HG02678 (cell line): ENCODE data around the gene NOX4.
"Not testable (repeated sequence)": the region's sequence is repeated elsewhere in the genome, so short reads cannot be mapped to it uniquely, and the experiment has no call there.

ENCODE experiments used
- ATAC-seq: cut with Tn5 transposase; IDR thresholded peaks from one replicate; pipeline ENCODE4 v1.9.1; 2021; ENCODE audit warnings: mild to moderate bottlenecking, moderate library complexity; ENCODE audit not compliant: unreplicated experiment

Gene NOX4

GRCh38 chr11:89310607-89311006, 180.6 kb downstream of the NOX4 start:
- ATAC-seq = not testable (repeated sequence)

GRCh38 chr11:89309321-89309985, 181.7 kb downstream of the NOX4 start:
- not testable (repeated sequence) for ATAC-seq

- not testable (repeated sequence) for ATAC-seq
Measured at GRCh38 chr11:89308272-89308671, 182.9 kb downstream of the NOX4 start.

DNA sequence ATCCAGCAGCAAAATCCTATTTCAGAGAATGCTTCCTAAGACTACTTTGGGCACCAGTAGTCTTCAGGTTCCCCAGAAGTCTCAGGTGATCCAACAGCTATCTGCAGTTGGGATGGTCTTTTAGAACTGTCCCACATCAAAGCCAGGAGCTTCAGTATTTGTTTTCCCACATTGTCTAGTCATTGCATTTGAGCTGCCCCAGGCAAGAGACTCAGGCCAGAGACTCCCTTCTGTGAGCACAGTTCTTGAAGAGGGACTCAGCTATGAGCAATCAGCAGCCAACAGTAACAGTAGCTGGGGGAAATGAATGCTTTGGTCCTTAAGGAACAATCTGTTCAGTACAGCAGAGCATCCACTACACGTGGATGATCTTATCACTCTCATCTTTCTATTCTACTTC, 188.1 kb downstream of the NOX4 start:
- not testable (repeated sequence) for ATAC-seq

DNA sequence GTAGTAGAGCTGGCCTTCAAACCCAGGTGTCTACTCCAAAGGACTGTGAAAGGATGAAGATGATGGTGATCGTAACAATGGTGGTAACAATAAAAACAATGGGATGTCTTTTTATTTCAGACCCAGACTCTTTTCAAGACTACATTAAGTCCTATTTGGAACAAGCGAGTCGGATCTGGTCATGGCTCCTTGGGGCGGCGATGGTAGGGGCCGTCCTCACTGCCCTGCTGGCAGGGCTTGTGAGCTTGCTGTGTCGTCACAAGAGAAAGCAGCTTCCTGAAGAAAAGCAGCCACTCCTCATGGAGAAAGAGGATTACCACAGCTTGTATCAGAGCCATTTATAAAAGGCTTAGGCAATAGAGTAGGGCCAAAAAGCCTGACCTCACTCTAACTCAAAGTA, 196.2 kb downstream of the NOX4 start:
- ATAC-seq = not testable (repeated sequence)

DNA sequence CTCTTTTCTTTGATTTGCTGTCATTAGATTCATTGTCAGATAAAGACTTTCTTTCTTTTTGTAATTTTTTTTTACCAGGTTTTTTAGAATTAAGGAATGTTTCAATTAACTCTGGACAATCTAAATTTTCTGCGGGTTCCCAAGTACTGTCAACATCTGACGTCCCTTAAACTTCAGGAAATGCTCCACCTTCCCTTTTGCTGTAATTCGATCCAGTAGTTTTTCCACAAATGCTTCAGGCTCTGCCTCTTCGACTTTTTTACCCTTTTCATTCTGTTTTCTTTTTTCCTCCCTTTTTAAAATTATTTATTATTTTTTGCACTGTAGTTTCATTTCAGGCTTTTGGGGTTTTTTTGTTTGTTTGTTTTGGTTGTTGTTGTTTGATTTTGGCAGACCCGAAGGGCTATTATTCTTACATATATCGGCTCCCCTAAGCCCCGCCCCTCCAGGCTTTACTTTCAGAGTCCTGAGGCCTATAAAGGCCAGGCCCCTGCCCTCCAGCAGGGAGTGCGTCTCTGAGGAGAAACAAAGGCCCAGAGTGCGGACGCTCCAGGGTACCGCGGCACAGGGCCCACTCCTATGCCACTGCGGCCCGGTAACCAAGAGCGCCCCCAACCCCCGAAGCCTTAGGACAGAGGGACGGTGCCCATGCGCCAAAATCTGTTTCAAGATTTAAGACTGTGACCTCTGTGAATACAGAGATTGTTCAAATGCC, 197.1 kb downstream of the NOX4 start:
- ATAC-seq = no peak

DNA sequence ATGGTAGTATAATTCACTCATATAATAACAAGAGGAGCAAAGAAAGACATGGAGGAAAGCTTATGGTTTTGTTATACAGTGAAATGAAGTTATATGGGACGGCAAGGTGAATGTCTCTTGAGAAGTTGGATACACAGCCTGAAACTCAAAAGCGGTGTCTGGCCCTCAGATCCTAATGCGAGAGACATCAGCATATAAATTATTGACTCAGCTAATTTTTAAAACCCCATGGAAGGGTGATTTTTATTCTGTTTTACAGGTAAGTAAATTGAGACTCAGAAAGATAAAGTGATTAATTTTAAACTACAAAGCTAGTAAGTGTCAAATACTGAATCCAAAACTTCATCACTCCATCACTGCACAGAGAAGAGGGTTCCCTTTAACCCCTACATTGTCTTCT, 203.2 kb downstream of the NOX4 start:
- not testable (repeated sequence) for ATAC-seq

DNA sequence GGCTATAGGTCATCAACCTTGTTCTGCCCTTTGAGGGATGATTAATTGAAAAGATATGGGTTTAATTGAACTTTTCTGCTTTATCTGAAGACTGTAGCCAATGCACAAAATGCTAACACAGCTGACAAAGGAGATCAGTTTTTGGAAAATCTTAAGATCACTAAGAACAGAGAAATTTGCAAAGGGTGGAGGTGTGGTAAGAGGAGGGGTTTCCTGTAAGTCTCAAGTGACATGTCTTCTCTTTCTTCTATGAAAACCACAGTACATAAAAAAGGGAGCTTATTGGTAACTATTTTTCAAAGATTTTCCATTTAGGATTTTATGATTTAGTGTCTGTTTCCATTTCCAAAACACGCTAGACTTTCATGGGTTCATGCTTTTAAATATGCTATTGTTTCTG, 204.6 kb downstream of the NOX4 start:
- ATAC-seq = not testable (repeated sequence)

GRCh38 chr11:89281032-89281677, 210.0 kb downstream of the NOX4 start:
- ATAC-seq = not testable (repeated sequence)

- no peak for ATAC-seq
Measured at GRCh38 chr11:89279176-89279575, 212.0 kb downstream of the NOX4 start.

- no peak for ATAC-seq
Measured at GRCh38 chr11:89275966-89276365, 215.2 kb downstream of the NOX4 start.
